ENCODE results near the gene LIMS1.
A peak's percentile ranks its signal among the peaks of the same experiment; 100 is the strongest.

LIMS1 gene

DNA sequence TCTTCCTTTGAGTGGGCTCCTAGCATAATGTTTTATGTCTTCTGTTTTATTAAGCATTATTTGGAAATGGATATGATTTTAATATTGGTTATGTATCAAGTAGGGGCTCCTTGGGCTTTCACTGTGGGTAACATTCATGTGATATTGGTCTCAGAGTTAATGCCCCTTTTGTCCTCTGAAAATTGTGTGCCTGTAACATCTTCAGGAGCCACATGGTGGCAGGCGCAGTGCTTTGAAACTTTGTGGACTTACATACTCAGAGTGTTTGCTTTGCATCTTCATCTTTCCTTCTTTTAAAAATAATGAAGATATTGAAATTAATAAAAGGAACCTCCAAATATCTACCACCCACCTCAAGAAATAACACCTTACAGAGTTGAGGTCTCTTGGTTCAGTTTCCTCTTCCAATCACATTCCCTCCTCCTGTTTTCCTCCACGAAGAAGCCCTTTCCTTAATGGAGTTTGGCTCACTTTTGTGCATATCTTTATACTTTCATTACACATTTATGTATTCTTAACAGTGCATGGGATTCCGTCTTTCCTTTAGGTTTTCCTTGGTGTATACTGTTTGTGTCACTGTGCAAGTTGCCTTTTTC, 73.5 kb downstream of the LIMS1 start:
- DNase-seq (ENCODE audit: low read depth): peak; percentile 19
- TF ChIP-seq, protein P1, sequence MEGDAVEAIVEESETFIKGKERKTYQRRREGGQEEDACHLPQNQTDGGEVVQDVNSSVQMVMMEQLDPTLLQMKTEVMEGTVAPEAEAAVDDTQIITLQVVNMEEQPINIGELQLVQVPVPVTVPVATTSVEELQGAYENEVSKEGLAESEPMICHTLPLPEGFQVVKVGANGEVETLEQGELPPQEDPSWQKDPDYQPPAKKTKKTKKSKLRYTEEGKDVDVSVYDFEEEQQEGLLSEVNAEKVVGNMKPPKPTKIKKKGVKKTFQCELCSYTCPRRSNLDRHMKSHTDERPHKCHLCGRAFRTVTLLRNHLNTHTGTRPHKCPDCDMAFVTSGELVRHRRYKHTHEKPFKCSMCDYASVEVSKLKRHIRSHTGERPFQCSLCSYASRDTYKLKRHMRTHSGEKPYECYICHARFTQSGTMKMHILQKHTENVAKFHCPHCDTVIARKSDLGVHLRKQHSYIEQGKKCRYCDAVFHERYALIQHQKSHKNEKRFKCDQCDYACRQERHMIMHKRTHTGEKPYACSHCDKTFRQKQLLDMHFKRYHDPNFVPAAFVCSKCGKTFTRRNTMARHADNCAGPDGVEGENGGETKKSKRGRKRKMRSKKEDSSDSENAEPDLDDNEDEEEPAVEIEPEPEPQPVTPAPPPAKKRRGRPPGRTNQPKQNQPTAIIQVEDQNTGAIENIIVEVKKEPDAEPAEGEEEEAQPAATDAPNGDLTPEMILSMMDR (IDR thresholded peaks at IDR 0.05; ENCODE audit: control insufficient read depth, extremely low read depth, insufficient read depth): peak; percentile 81
- H3K4me3 ChIP-seq (ENCODE audit: low read depth, low read length): no peak overlapping the region

DNA sequence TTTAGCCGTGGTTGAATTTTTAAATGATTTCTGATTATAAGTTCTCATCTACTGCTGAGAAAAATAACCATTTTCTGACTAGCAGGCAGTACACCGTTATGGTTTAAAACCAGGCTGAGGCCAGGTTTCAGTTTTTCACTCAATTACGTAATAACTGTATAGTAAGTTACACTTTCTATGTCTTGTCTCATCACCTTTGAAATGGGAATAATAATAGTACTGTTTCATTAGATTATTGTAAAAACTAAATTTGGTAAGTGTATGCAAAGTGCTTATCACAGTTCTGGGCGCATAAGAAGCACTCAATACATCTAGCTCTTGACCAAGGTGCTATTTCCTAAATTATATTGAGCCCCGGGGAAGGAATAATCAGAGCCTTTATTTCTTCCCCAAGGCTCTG, 76.8 kb downstream of the LIMS1 start:
- H3K4me3 ChIP-seq (ENCODE audit: low read depth, low read length): no peak overlapping the region
- DNase-seq (ENCODE audit: low read depth): no peak
- TF ChIP-seq, protein P1 (IDR thresholded peaks at IDR 0.05; ENCODE audit: control insufficient read depth, extremely low read depth, insufficient read depth): no peak

DNA sequence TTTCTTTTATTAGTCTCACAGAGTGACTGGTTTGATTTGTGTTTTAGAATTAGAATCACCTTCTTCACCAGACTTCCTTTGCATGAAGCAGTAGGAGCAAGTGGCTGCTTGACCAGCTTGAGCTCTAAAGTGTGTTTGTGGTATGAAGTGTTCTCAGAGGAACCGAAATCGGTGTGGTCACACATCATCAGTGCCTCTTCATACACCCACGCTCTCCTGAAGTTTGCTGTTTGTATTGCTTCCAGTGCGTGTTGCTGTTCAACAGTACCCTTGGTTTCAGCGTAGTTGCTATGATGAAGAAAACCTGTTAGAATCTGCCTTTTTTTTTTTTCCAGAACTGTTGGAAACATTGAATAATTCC, 77.9 kb downstream of the LIMS1 start:
- no peak for DNase-seq (ENCODE audit: low read depth)
- TF ChIP-seq, protein P1 (IDR thresholded peaks at IDR 0.05; ENCODE audit: control insufficient read depth, extremely low read depth, insufficient read depth): no peak
- H3K4me3 ChIP-seq (ENCODE audit: low read depth, low read length): no peak overlapping the region

DNA sequence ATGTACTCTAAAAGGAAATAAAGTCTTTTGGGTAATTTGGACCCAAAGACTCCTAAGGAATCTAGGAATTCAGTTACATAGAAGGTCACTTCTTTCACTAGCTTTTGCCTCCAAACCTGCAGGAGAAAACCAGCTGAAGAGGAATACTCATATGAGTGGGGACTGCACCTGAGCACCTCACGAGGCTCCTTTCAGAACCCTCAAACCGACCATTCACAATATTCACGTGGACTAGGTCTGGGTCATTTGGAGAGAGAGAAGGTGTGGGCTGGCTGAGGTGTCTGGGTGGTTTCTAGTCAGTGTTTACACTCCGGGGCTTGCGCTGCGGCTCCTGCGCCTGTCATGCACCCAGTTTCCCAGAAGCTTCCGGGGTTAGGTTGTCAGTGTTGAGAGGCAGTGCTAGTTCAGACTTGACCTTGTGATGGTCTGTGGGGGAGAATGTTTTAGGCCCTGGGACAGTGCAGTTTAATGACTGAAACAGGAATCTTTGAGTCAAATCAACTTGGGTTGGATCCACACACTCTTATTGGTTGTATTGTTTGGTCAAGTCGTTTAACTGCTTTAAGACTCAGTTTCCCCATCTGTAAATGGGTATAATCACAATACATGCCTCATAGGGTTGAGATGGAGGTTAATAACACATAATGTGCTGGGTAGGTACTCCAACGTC, 78.4 kb downstream of the LIMS1 start:
- DNase-seq (ENCODE audit: low read depth): no peak
- no peak overlapping the region for H3K4me3 ChIP-seq (ENCODE audit: low read depth, low read length)

DNA sequence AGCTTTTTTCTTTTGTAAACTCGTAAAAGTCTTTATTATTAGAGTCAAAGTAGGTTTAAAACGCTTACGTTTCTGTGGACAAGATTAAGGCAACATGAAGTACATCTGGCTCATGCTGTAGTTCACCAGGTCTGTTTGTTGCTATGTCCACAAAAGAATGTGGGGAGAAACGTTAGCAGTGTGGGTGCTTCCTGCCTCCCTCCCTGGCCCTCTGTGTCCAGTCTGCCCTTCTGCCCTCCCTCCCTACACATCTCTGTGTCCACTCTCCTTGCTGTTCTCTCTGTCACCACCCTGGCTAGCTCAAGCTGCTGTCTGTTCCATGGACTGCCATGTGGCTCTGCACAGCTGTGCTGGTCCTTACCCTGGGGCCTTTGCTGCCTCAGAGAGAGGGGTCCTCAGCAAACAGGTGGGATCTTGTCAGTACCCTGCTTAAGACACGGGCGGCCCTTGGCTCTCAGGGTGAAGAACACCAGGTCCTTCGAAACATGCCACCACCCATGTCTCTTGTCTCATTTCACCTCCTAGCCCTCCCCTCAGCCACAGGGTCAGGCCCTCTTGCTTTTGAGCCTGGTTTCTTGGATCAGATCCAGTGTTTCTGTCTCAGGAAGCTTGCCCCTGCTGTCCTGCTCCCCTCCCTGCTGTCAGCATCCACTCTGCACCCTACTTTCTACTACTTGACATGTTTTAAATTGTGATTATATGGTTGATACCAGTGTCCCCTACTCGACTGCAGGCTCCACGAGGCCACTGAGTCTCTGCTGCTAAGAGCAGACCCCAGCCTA, 79.2 kb downstream of the LIMS1 start:
- TF ChIP-seq, protein P1 (IDR thresholded peaks at IDR 0.05; ENCODE audit: control insufficient read depth, extremely low read depth, insufficient read depth): no peak
- no peak overlapping the region for H3K4me3 ChIP-seq (ENCODE audit: low read depth, low read length)
- peak; percentile 66 for DNase-seq (ENCODE audit: low read depth)

More for the DNA sequence above, 78.4 kb downstream of the LIMS1 start:
- TF ChIP-seq, protein P1 (IDR thresholded peaks at IDR 0.05; ENCODE audit: control insufficient read depth, extremely low read depth, insufficient read depth): no peak

DNA sequence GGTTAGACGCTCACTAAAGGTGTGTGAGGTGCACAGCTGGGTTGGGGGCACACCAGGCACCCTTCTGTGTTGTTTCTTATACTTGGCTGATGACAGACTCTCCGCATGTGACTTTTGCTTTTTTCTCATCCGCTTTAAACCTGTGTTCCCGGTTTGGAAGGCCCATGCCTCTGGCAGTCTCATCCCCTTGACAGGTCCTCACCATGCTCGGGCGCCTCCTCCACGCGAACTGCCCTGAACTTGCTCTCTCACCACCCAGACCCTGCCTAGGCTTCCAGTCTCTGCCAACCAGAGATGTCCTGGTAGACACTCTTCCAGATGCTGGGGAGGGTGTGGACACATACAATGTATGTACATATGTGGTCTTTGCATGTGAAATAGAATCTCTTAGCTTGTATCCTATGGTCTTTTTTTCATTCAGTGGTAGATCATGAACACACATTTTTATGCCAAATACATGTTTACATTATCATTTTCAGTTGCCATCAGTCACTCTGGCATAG, 79.8 kb downstream of the LIMS1 start:
- no peak for DNase-seq (ENCODE audit: low read depth)
- no peak overlapping the region for H3K4me3 ChIP-seq (ENCODE audit: low read depth, low read length)
- TF ChIP-seq, protein P1 (IDR thresholded peaks at IDR 0.05; ENCODE audit: control insufficient read depth, extremely low read depth, insufficient read depth): no peak
